ENCODE data around the gene PPP2R5C.

The PPP2R5C gene

DNA sequence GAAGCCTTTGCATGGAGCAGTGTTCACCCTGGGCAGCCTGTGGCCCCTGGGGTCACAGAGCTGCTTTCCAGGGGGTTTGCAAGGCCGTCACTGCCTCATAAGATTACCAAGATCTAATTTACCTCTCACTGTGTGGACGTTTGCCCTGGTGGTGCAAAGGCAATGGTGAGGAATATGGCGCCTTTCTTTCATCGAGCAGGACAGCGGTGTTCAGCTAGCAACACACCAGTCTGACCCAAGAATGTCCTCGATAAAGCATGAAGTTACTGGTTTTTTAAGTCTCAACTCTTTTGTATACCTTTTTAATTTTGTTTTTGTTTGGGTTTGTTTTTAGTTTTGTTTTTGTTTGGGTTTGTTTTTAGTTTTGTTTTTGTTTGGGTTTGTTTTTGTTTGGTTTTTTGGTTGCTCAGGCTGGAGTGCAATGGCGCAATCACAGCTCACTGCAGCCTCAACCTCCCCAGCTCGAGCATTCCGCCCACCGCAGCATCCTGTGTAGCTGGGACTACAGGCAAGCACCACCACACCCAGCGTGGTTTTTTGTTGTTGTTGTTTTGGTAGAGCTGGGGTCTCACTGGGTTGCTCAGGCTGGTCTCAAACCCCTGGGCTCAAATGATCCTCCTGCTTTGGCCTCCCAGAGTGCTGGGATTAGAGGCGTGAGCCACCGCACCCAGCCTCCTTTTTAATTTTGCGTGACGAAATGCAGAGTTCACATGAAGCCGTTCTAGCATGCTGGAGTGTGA lies 57.9 kb downstream of the PPP2R5C start:
- no peak for DNase-seq

DNA sequence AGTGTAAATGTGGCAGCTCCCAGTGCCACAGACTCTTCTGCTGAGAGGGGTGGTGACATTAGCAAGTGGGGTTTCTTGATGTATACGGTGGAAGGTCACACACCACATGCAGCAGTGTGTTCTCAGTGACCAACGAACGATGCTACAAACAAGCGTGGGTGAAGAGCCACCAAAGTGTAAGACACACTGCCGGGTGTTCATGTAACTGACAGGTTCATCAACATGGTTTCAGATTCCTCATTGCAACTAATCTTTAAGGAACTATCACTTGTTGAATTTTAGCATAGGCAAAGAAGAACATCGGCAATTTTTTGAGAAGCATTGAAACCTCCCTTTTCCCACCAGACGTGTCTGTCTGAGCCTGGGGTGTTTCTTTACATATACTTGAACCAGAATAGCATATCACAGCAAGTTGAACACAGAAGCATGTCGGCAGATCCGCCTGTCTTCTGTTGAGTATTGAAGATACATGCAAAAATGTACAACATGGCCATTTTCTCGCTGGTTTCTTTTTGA lies 58.8 kb downstream of the PPP2R5C start:
- no peak for DNase-seq

DNA sequence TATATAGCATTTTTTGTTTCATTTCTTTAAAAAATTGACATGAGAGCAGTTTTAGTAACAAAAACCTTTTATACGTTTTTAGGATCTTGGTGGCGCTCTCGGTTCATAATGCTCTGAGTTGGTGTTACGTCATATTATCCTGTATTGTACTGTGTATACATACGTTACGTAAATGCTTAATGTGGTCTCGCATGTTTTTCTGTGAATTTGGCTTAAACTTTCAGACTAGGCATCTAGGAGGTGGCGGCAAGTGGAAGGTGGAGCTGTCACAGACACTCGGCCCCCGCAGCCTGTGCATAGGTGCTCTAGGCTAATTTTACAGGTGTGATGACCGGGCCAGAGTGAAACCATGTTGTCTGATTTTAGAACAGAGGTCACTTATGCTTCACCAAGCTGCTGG lies 60.0 kb downstream of the PPP2R5C start:
- DNase-seq: no peak

DNA sequence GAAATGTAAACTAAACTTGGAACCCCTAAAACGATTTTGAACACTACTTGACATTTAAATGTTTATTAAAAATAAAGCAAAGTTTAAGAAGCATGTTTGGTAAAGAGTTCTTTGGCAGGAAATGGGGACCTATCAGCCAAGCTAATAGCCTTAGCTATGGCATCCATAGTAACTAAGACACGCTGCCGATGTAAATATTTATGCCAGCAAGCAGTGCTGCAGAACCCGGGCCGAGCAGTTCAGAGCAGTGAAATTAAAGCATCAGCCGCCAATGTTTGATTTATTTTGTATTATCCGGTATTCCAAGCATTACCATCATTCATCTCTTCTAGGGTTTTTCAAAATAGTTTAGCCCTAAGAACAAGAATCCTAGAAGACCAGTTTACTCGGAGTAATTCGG lies 61.6 kb downstream of the PPP2R5C start:
- DNase-seq: no peak

DNA sequence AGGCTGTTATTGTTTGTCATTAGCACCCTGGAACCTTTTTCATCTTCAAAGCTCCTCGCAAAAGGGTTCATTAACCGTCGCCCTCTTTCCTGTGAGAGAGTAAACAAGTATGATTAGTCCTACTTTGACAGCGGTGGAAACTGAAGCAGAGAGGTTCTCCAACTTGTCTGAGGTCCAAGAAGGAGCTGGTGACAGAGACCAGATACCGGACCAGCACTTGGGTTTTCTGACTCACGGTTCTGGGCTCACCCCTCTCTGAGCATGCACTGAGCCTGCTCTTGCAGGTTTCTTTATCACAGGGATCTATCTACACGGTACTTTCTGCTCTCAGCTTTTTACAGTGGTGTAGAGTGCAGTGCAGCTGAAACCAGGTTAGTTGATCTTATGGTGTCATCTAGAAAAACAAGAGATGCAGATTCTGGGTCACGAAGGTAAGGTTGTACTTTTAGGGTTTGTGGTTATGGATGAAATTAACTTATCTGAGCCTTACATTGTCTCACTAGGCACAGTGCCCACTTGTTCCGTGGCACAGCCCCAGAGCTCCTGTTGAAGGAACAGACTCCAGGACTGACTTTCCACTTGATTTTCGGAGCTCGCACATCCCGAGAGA lies 62.1 kb downstream of the PPP2R5C start:
- DNase-seq: no peak

DNA sequence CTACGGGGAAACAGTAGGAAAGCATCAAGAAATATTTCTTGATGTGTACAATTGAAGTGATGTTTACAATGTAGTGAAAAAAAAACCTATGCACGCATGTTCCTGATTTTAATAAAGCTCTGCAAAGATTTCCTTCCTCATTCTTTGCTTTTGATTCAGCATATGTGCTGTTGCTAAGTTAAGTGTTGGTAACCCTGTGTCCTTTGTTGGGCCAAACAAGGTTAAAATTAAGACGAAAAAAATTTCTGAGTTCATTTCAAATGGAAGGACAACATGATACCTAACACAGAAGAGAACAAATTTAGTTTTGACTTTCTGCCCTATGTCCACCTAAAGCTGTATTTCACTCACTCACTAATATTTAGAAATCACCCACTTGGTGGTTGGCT lies 62.8 kb downstream of the PPP2R5C start:
- DNase-seq: no peak

DNA sequence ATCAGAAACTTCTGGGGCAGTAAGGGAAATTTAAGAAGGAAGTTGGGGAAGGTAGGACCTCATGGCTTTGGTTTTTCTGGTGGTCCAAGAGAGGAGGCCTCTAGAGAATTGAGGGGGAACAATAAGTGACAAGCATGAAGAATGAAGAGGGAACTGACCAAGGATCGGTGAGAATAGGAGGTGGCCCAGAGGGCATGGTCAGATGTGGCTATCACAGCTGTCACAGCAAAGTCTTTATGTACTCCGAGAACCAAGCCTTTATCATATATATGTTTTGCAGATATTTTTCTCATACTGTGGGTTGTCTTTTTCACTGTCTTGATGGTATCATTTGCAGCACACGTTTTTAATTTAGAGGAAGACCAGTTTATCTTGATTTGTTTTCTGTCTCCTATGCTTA lies 64.3 kb downstream of the PPP2R5C start:
- DNase-seq: no peak

DNA sequence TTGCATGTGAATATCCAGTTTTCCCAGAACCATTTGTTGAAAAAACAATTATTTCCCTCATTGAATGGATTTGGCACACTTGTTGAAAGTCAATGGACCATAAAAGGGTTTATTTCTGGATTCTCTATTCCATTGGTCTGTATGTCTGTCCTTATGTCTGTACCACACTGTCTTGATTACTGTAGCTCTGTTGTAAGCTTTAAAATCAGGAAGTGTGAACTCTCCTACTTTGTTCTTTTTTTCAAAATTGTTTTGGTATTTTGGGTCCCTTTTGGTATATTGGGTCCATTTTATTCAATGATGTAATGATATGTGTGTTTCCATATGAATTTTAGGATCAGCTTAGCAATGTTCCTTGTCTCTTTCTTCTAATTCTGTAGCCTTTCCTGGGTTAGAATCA lies 64.8 kb downstream of the PPP2R5C start:
- no peak for DNase-seq

DNA sequence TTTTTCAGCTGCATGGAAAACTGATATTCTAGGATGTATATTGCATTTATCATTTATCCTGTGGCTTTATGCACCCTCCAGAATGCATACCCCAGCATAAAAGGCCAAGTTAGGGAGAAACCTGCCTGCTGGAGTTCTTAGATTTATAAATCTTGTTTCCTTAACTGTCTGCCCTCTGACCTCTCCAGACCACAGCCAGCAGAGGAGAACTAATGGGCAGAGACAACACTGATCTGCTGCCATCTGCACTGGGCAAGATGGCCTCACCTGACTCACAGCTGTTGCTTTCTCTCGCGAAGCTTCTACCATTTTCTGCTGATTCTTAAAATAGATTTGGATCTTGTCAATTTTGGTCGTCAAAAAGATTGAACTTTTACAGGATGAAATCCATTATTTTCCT lies 65.8 kb downstream of the PPP2R5C start:
- DNase-seq: no peak

DNA sequence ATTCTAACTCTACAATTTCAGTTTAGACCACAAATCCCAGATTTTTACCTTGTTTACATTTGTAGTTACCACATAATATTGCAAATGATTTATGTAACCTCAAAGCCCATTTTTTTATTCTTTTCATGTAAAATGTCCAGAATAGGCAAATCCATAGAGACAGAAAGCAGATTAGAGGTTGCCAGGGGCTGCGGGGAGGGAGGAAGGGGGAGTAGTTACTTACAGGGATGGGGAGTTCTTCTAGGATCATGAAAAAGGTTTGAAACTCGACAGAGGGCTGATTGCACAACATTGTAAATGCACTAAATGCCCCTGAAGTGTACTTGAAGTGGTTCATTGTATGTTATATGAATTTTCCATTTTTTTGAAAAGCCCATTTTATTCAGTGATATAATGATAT lies 66.5 kb downstream of the PPP2R5C start:
- no peak for DNase-seq

DNA sequence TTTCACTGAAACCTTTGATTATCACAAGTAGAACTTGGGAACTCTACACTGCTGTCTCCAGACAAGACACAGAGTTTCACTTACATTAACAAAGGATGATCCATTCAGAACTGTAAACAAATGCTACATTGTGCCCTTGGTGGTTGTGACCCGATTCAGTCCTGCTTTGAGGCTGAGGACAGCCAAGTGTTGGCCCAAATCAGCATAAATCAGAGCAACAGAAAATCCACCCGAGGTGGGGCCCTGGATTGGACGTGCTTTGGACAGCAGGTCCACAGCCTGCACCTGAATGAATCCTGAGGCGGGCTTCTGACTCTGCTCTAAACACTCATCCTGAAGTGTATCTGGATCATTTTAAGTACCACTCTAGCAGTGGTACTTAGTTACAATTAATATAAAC lies 68.8 kb downstream of the PPP2R5C start:
- no peak for DNase-seq

DNA sequence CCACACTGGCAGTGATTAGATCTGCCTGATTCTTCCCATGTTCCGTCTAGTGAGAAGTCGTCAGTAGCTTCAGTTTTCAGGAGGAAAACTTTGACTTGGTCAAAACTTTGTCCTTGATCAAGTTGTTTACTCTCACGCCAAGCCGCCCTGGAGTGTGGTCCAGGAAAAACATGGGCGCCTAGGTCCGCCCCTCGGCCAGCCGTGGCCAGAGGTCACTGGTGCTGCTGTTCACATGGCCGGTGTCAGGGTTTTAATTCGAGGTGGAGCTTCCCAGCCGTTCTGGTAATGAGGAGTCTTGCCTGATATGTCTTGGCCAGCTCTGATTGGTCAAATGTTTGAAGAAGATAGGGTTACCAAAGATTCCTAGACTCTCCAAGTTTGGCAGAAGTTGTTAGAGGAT lies 71.5 kb downstream of the PPP2R5C start:
- DNase-seq: no peak

DNA sequence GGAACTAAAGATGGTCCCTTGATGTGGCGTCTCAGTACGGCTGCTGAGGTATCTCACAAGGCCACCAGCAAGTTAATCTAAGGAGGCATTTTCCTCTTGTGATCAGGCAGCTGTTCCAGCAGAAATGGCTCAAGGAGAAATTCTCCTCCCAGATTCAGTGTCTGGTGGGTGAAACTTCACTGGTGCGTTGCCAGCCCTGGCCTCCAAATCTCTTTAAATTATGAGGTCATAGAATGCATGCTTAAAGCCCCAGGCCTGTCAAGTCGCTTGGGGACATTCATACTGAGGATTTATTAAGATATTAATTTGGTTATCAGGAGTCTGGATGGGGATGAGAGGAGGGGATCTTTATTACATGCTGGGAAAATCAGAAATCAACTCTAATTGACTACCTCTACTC lies 72.9 kb downstream of the PPP2R5C start:
- DNase-seq: no peak

DNA sequence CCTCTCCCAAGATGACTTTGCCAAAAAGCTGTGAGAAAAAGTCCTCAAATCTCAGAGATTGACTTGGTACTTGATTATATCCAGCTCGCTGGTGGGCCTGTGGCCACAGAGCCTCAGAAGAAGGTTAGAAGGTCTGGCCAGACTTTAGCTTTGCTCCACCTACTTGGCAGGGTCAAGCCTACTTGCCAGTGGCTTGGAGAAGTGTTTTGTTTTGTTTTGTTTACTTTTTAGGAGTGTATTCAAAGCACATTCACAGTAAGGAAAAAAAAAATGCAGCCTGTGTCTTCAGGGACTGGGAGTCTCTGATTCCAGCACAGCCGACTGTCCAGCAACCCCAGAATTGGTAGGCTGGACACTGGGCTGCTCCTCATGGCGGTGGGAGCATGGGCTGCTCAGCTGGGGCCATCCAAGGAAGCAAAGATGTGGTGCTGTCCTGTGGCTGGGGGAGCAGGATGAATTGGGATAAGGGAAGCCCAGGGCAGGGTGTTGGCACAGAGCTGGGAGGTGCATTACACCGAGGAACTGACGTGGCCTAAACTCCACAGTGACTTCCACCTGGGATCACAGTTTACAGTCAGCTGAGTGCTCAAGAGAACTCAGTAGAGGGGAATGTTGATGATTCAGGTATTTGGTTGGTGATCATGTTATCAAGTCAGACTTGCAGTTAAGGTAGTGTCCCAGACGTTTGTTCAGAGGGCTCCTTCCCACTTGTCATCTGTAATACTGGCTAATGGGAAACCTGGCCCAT lies 73.5 kb downstream of the PPP2R5C start:
- DNase-seq: no peak

DNA sequence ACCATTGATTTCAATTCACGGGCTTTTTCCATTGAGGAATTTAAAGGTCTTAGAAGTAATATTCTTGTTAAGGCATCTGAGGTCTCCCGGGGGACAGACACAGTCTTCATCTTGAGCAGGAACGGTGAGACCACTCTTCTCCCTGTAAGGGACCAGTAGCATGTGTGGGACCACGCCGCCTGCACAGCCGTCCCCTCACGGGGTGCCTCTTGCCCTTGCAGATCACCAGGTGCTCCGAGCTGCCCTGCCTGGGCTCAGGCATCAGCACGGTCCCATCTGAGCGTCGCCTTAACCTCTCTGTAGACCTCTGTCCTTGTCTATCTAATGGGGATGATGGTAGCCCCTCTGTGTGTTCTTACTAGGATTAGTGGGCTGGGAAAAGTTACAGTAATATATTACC lies 74.1 kb downstream of the PPP2R5C start:
- DNase-seq: no peak

DNA sequence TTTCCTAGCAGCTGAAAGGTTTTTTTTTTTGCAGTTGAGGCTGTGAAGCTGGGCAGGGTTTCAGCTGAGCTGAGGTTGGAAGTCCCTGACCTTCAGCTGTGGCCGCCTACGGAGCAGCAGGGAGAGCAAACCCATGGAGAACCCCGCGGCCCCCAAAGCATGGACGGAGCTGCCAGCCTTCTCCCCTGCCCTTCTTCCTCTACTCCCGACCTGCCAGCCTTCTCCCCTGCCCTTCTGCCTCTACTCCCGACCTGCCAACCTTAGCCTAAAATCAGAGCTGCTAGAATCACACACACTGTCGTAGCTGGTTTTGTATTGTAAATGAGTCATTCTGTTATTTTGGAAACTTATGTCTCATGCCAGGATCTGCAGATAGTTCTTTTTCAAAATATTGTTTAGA lies 74.6 kb downstream of the PPP2R5C start:
- no peak for DNase-seq

DNA sequence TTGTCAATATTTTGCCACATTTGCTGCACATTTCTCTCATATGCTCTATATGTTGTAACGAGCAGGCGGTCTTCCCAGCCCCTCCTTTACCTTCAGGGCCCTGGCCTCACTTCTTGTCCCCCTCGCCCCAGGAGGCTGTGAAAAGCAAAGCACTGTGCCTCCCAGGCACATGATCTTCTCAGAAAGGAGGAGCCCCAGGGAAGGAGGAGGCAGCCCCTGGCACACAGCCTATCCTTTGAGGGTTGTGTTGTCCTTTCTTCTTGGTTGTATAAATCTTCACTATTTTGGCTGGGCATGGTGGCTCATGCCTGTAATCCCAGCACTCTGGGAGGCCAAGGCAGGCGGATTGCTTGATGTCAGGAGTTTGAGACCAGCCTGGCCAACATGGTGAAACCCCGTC lies 77.0 kb downstream of the PPP2R5C start:
- no peak for DNase-seq

DNA sequence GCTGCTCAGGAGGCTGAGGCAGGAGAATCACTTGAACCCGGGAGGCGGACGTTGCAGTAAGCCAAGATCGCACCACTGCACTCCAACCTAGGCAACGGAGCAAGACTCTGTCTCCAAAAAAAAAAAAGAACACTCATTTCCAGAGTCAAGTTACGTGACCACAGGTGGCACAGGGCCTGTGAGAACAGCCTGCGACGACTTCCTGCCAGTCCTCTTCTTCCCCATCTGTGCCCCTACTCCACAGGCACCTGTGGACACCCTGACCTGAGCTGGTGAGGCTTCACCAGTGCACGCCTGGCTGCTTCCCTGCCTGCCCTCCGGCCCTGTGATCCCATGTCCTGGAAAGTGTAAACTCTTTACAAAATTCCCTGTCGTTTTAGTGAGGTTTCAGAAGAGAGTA lies 77.7 kb downstream of the PPP2R5C start:
- DNase-seq: no peak

DNA sequence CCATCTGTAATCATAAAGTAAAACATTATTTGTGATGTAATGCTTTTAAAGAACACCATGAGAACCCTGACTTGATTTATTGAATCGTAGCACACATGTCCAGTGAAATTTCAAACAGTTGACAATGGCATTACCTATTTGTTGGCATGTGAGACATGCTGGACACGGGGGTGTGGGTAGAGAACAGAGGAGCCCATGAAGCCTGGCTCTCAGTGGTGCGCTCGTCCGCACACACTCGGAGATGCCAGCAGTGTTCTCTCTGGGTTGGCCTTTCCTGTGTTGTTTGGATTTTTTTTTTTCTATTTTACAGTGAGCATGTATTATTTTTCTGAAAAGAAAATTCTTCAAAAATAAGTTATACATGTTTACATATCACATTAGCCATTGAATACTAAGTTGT lies 78.2 kb downstream of the PPP2R5C start:
- DNase-seq: no peak

DNA sequence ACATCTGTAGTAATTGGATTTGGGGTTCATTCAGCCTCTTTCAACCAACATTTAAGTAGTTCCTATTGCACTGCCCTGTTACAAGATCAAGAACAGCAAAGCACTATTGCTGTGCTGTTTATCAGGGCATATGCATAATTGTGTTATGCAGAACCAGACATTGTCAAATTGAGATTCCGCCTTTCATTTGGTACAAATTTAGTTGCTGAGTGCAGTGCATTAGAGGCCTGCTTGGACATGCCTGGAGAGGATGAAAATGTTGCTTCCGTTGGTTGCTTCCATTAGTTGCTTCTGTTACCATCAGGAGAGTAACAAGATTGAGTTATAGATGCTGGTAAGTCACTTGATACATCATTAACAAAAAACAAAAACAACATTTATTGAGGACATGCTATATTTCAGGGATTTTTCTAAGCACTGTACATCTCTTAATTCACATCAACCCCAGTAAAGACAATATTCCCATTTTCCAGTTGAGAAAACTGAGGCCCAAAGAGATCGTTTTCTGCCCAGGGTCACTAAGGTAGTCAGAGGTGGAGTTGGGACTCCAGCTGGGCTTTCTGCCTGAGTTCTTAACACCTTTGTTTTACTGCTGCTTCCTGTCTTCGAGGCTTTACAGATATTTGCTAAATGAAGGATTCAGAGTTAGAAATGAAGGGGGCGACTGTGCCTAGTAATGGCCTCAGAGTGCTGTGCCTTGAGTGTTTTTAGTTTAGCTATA lies 79.3 kb downstream of the PPP2R5C start:
- DNase-seq: no peak

DNA sequence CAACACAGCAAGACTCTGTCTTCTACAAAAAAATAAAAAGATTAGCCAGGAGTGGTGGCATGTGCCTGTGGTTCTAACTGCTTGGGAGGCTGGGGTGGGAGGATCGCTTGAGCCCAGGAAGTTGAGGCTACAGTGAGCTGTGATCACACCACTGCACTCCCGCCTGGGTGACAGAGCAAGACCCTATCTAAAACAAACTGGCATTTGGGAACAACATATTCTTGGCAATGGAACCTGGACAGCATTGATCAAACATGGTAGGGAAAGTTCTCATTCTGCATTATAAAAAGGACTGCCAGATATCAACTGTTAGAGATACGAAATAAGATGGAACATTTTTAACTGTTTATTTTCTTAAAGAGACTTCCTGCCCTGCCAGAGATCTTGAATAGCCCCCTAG lies 81.5 kb downstream of the PPP2R5C start:
- no peak for DNase-seq

DNA sequence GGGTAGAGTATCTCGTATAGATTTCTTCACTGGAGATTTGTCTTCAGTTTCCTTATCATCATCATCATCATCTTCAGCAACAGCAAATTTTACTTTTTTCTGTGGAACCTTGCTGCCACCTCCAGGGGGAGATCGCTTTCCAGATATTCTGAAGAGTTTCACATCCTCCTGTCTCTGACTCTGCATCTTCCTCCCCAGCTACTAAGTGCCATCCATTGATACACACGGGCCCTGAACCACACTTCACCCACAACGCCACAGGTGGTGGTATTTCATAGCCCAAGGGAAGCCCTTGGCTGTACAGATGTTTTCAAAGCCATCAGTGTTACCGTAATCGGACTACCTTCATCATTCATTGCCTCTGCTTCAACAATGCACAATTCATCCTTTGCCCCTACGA lies 82.2 kb downstream of the PPP2R5C start:
- DNase-seq: no peak

DNA sequence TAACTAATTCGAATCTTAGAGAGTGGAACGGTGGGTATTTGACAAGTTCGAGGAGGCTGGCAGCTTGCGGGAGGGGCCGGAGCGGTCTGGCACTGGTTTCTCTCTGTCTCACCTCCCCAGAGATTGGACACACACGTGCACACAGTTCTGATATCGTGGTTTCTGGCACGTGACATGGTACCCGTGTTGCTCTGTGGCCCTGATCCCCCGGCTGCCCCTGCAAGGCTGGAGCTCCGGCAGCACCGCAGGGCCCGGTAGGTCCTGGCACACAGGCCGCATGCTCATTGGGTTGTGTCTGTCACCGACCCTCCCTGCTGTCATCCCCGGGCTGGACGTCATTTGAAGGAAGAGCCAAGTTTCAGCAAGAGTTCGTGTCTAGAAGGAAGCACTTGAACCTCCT lies 82.7 kb downstream of the PPP2R5C start:
- no peak for DNase-seq

DNA sequence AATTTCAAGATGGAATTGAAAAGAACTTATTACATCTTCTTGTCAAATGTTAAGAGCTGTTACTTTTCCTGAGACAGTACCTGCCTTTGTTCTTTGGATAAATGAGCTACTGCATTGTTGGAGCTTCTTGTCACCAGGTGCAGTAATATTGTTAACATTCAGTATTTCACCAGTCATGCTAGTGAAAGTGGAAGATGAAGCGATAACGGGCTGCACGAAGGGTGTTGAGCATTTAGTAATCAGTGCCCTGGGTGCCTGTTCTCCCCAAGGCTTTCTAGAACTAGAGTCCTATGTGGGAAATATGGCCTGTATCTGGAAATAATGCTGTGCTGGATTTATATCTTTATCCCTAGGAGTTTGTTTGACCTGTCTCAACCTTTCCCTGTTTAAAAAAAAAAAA lies 83.2 kb downstream of the PPP2R5C start:
- DNase-seq: no peak

Data from fibroblast of skin of right biceps (primary cell).